ENCODE data around the gene KLHDC8B.
"Not testable (repeated sequence)": the region's sequence is repeated elsewhere in the genome, so short reads cannot be mapped to it uniquely, and the experiment has no call there.

DNA sequence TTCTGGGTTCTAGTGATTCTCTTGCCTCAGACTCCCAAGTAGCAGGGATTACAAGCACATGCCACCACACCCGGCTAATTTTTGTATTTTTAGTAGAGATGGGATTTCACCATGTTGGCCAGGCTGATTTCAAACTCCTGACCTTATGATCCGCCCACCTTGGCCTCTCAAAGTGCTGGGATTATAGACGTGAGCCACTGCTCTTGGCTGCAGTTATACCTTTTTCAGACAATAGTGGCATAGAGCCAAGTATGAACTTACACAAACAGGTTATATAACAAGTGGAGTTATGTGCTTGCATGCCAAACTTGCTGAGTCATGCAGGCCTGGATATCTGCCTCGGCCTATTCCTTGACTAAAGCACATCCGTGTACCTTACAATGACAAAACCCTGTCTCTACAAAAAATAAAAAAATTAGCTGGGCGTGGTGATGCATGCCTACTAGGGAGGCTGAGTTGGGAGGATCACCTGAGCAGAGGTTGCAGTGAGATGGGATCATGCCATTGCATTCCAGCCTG is 47.1 kb downstream of the KLHDC8B start:
- TF ChIP-seq, protein P1, sequence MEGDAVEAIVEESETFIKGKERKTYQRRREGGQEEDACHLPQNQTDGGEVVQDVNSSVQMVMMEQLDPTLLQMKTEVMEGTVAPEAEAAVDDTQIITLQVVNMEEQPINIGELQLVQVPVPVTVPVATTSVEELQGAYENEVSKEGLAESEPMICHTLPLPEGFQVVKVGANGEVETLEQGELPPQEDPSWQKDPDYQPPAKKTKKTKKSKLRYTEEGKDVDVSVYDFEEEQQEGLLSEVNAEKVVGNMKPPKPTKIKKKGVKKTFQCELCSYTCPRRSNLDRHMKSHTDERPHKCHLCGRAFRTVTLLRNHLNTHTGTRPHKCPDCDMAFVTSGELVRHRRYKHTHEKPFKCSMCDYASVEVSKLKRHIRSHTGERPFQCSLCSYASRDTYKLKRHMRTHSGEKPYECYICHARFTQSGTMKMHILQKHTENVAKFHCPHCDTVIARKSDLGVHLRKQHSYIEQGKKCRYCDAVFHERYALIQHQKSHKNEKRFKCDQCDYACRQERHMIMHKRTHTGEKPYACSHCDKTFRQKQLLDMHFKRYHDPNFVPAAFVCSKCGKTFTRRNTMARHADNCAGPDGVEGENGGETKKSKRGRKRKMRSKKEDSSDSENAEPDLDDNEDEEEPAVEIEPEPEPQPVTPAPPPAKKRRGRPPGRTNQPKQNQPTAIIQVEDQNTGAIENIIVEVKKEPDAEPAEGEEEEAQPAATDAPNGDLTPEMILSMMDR (IDR thresholded peaks at IDR 0.05), result not testable (repeated sequence)
- TF ChIP-seq SIN3A (IDR thresholded peaks at IDR 0.05; ENCODE audit: borderline replicate concordance, insufficient read depth, low read depth, low read length); POLR2AphosphoS5 (IDR thresholded peaks at IDR 0.05; ENCODE audit: low read depth, low read length): not testable (repeated sequence)
- TF ChIP-seq, protein P2, sequence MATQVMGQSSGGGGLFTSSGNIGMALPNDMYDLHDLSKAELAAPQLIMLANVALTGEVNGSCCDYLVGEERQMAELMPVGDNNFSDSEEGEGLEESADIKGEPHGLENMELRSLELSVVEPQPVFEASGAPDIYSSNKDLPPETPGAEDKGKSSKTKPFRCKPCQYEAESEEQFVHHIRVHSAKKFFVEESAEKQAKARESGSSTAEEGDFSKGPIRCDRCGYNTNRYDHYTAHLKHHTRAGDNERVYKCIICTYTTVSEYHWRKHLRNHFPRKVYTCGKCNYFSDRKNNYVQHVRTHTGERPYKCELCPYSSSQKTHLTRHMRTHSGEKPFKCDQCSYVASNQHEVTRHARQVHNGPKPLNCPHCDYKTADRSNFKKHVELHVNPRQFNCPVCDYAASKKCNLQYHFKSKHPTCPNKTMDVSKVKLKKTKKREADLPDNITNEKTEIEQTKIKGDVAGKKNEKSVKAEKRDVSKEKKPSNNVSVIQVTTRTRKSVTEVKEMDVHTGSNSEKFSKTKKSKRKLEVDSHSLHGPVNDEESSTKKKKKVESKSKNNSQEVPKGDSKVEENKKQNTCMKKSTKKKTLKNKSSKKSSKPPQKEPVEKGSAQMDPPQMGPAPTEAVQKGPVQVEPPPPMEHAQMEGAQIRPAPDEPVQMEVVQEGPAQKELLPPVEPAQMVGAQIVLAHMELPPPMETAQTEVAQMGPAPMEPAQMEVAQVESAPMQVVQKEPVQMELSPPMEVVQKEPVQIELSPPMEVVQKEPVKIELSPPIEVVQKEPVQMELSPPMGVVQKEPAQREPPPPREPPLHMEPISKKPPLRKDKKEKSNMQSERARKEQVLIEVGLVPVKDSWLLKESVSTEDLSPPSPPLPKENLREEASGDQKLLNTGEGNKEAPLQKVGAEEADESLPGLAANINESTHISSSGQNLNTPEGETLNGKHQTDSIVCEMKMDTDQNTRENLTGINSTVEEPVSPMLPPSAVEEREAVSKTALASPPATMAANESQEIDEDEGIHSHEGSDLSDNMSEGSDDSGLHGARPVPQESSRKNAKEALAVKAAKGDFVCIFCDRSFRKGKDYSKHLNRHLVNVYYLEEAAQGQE (IDR thresholded peaks at IDR 0.05; ENCODE audit: insufficient read depth in 1 of 2, low read depth in 2 of 2, low read length in 1 of 2), result not testable (repeated sequence)

Data from Panc1 (cell line).